Sigmoid colon (tissue), 3 donors: ENCODE measurements around the gene FTCDNL1.

Experiments used
- CTCF ChIP-seq, 4 experiments: fragments of 450-650 bp in 3 of 4; fragments of 200-600 bp in 1 of 4; IDR thresholded peaks; one replicate each; pipeline ENCODE4 v1.5.1; 2016 to 2019; ENCODE audit warnings: antibody characterized with exemption in 4 of 4, mild to moderate bottlenecking in 3 of 4, moderate library complexity in 2 of 4
- POLR2A ChIP-seq, 2 donors: fragments of 450-650 bp; IDR thresholded peaks; one replicate each; pipeline ENCODE4 v1.6.1; 2016; ENCODE audit warnings: antibody characterized with exemption in 2 of 2, mild to moderate bottlenecking in 2 of 2, moderate library complexity in 2 of 2

- TF ChIP-seq POLR2A (IDR thresholded peaks at IDR 0.05): no peak
- TF ChIP-seq CTCF (IDR thresholded peaks at IDR 0.05): no peak
These were observed 133.4 kb downstream of the FTCDNL1 start for GRCh38 chr2:199717587-199717907.
